SK-N-SH treated with all-trans-retinoic acid at 6 μM for 48 hours (cell line): ENCODE results near the gene SETDB2.

Experiments used
- OSR1 ChIP-seq: fragments of 250-450 bp; sonication (Bioruptor Pico); IDR thresholded peaks from 2 replicates; pipeline ENCODE4 v1.8.0; 2022; ENCODE audit warnings: moderate library complexity, mild to moderate bottlenecking, inconsistent platforms
- PATZ1 ChIP-seq: fragments of 250-450 bp; sonication (Bioruptor Pico); IDR thresholded peaks from 2 replicates; pipeline ENCODE4 v1.8.0; 2020; ENCODE audit warnings: mild to moderate bottlenecking, moderate library complexity, borderline replicate concordance
- ZC3H10 ChIP-seq: fragments of 250-450 bp; sonication (Bioruptor Pico); IDR thresholded peaks from 2 replicates; pipeline ENCODE4 v1.5.1; 2021; ENCODE audit warnings: mild to moderate bottlenecking, moderate library complexity
- ZFP3 ChIP-seq: fragments of 250-450 bp; sonication (Bioruptor Pico); IDR thresholded peaks from 2 replicates; pipeline ENCODE4 v1.5.0; 2020; ENCODE audit warnings: mild to moderate bottlenecking, moderate library complexity
- ZFP30 ChIP-seq: fragments of 450-650 bp; formaldehyde crosslinking; IDR thresholded peaks from 2 replicates; pipeline ENCODE4 v1.5.0; 2022; ENCODE audit warnings: mild to moderate bottlenecking, moderate library complexity
- ZNF8 ChIP-seq: fragments of 450-650 bp; formaldehyde crosslinking; IDR thresholded peaks from 2 replicates; pipeline ENCODE4 v1.5.0; 2020; ENCODE audit warnings: mild to moderate bottlenecking, moderate library complexity

- TF ChIP-seq ZNF8 (CRISPR knock-in tag) (no peak), ZC3H10 (CRISPR knock-in tag) (no peak), OSR1 (CRISPR knock-in tag) (no peak), ZFP3 (no peak), ZFP30 (CRISPR knock-in tag) (no peak), PATZ1 (no peak)
Measured at GRCh38 chr13:49481788-49482187, 37.7 kb downstream of the SETDB2 start.
